ENCODE measurements around the gene P2RX4. TPM values are rescaled to one million over a fixed set of nuclear protein-coding genes. Genes with fewer than 3 reads are reported as not detected.
"Not testable (repeated sequence)": the region's sequence is repeated elsewhere in the genome, so short reads cannot be mapped to it uniquely, and the experiment has no call there.

P2RX4 gene, protein sequence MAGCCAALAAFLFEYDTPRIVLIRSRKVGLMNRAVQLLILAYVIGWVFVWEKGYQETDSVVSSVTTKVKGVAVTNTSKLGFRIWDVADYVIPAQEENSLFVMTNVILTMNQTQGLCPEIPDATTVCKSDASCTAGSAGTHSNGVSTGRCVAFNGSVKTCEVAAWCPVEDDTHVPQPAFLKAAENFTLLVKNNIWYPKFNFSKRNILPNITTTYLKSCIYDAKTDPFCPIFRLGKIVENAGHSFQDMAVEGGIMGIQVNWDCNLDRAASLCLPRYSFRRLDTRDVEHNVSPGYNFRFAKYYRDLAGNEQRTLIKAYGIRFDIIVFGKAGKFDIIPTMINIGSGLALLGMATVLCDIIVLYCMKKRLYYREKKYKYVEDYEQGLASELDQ
- 10 to 100 TPM; 33.4 to 38.5 (median 34.2) TPM for polyA plus RNA-seq (ENCODE audit: insufficient read length in 3 of 3)

DNA sequence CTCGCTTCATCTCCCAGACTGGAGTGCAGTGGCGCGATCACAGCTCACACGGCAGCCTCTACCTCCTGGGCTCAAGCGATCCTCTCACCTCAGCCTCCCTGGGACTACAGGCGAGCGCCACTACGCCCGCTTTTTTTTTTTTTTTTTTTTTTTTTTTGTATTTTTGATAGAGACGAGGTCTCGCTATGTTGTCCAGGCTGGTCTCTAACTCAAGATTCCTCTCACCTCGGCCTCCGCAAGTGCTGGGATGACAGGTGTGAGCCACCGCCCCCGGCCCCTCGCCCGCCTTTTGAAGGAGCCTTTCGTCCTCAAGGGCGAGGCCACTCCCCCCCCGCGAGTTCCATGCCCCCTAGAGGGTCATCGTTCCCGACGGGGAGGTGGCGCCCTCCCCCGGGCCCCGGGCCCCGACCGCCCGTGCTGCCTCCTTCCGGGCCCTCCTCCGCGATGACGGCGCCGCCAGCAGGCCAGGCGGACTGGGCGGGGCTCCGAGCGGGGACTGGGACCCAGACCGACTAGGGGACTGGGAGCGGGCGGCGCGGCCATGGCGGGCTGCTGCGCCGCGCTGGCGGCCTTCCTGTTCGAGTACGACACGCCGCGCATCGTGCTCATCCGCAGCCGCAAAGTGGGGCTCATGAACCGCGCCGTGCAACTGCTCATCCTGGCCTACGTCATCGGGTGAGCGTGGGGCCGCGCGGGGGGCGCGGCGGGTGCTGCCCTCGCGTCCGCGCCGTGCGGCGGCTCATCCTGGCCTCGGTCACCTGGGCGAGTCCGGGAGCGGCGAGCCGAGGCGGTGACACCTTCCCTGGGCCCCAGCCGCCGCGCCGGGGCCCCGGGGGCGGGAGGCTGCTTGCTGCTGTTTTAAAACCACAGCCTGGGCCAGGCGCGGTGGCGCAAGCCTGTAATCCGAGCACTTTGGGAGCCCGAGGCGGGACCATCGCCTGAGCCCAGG lies at the start of gene P2RX4:
Gene P2RX4 (plus strand): TSS at position 506 of the 949 bp plus-strand sequence. CDS start 36 bp downstream, at position 542.
- DNase-seq (ENCODE audit: low read depth in 3 of 3, low spot score in 2 of 3), result peak; percentile 60 to 67 (median 62)

- no peak for DNase-seq (ENCODE audit: low read depth in 3 of 3, low spot score in 2 of 3)
Measured at GRCh38 chr12:121162384-121162783, 47.5 kb upstream of the P2RX4 start.

- DNase-seq (ENCODE audit: low read depth in 3 of 3, low spot score in 2 of 3), result no peak
Measured at GRCh38 chr12:121162985-121163384, 46.9 kb upstream of the P2RX4 start.

DNA sequence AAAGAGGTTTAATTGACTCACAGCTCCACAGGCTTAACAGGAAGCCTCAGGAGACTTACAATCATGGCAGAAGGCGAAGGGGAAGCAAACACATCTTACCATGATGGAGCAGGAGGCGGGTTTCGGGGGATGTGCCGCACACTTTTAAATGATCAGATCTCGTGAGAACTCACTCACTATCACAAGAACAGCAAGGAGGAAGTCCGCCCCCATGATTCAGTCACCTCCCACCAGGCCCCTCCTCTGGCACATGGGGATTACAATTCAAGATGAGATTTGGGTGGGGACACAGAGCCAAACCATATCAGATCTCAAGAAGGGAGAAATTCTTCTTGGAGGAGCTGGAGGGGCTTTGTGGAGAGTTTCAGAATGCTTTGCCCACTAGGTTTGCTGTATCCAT lies 45.1 kb upstream of the P2RX4 start:
- DNase-seq (ENCODE audit: low read depth in 3 of 3, low spot score in 2 of 3), result not testable (repeated sequence)

DNA sequence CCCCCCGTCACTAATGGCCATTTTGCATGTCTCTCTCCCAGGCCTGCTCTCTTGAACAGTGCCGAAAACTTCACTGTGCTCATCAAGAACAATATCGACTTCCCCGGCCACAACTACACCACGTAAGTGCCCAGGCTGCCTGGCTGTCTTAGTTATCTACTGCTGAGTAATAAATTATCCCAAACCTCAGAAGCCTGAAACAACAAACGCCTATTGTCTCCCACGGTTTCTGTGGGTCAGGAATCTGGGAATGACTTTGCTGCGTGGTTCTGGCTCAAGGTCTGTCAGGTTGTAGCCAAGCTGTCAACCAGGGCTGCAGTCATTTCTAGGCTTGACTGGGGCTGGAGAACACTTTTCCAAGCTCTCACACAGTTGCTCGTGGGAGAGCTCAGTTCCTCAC lies 44.6 kb upstream of the P2RX4 start:
- DNase-seq (ENCODE audit: low read depth in 3 of 3, low spot score in 2 of 3), result no peak

GRCh38 chr12:121166356-121166755 lies 43.6 kb upstream of the P2RX4 start:
- DNase-seq (ENCODE audit: low read depth in 3 of 3, low spot score in 2 of 3), result no peak

DNA sequence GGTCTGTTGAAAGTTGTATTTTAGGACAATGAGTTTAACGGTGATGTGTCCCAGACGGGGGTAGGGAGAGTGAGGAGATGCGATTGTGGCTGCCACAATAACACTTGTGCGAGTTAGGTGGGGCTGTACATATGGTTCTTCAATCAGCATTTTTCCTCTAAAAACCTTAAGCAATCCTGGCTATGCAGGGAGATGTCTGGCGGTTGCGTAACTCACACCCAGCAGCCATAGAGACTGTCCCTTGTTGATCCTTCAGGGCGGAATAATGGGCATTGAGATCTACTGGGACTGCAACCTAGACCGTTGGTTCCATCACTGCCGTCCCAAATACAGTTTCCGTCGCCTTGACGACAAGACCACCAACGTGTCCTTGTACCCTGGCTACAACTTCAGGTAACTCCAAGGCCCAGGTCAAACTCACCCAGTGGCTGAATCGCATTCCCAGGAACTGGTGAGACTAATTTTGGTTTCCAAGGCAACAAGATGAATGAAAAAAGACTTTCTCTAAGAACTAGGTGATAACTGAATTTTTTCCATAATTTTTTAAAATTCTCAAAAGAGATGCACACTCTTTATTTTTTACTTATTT lies 42.6 kb upstream of the P2RX4 start:
- no peak for DNase-seq (ENCODE audit: low read depth in 3 of 3, low spot score in 2 of 3)

DNA sequence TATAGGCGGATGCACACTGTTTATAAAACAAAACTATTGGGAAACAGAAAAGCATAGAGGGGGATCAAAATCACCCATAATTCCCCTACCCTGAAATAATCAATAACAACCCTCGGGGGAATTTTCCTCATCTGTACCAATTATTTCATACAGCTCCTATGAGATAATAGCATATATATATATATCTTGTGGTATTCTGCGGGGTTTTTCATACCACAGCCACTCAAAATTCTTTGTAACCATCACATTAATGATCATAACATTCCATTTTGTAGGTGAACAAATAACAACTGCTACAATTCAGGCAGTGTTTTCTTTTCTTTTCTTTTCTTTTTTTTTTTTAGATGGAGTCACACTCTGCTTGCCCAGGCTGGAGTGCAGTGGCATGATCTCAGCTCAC lies 42.0 kb upstream of the P2RX4 start:
- DNase-seq (ENCODE audit: low read depth in 3 of 3, low spot score in 2 of 3), result no peak

DNA sequence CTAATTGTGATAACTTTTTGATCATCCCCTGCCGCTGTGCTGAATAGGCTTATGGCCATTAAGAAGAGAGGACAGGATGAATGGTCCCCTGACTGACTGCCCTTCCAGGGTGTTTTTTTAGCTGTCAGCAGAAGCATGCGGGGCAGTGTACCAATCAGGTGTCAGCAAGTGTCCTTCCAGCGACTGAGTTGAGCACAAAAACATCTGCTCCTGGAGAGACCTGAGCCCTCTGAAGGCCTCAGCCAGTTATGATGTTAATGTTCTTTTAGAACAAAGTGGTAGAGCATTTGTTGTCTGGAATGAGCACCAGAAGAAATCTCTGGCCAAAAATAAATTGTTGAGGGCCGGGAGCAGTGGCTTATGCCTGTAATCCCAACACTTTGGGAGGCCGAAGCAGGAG lies 39.8 kb upstream of the P2RX4 start:
- DNase-seq (ENCODE audit: low read depth in 3 of 3, low spot score in 2 of 3), result no peak

GRCh38 chr12:121170611-121171260 lies 39.2 kb upstream of the P2RX4 start:
- no peak for DNase-seq (ENCODE audit: low read depth in 3 of 3, low spot score in 2 of 3)

- DNase-seq (ENCODE audit: low read depth in 3 of 3, low spot score in 2 of 3), result no peak
Measured at GRCh38 chr12:121172145-121172544, 37.8 kb upstream of the P2RX4 start.

- DNase-seq (ENCODE audit: low read depth in 3 of 3, low spot score in 2 of 3), result no peak
Measured at GRCh38 chr12:121175383-121176119, 34.4 kb upstream of the P2RX4 start.

DNA sequence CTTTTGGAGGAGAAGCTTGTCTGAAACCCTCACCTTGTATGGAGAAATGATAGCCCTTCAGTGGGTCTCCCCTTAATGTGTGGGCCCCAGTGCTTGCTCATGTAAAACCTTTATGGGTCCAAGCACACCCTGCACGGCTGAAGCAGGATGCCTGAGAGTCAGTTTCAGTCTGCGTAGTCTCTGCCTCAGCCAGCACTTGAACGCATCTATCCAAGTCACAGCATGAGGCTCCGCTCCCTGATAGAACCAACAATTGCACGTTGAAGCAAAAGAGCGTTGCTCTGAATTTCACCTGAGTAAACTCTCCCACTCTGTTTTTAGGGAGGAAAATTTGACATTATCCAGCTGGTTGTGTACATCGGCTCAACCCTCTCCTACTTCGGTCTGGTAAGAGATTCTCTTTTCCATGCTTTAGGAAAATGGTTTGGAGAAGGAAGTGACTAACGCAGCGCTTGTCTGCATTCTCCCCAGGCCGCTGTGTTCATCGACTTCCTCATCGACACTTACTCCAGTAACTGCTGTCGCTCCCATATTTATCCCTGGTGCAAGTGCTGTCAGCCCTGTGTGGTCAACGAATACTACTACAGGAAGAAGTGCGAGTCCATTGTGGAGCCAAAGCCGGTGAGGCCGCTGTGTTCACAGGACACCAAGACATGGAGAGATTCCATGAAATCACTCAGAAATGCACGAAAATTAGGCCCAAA lies 33.0 kb upstream of the P2RX4 start:
- no peak for DNase-seq (ENCODE audit: low read depth in 3 of 3, low spot score in 2 of 3)

DNA sequence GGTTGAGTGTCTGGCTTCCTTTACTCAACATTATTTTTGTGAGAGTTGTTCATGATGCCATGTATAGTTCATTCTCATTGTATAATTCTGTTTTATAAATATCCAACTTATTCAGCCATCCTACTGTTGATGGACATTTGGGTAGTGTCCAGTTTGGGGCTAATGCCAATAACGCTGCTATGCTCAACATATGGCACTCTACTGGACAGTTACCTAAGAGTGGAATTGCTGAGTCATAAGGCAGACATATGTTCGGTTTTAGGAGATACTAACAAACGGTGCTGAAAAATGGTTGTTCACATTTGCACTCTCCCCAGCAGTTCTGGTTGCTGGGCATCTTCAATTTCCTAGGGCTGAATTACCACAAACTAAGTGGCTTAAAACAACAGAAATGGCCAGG lies 28.7 kb upstream of the P2RX4 start:
- DNase-seq (ENCODE audit: low read depth in 3 of 3, low spot score in 2 of 3), result no peak

DNA sequence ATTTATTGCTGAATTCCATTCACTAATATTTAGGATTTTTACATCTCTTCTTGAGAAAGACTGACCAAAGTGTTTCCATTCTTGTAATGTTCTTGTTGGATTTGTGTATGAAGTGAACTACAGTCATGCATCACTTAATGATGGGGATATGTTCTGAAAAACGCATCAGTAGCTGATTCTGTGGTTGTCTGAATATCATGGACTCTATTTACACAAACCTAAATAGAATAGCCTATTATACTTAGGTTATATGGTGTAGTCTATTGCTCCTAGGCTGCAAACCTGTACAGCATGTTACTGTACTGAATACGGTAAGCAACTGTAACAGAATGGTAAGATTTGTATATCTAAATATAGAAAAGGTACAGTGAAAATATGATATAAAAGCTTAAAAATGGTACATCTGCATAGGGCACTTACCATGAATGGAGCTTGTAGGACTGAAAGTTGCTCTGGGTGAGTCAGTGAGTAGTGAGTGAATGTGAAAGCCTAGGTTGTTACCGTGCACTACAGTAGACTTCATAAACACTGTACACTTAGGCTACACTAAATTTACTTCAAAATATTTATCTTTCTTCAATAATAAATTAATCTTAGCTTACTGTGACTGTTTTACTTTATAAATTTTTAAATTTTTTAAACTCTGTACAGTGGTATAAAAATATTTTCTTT lies 27.6 kb upstream of the P2RX4 start:
- no peak for DNase-seq (ENCODE audit: low read depth in 3 of 3, low spot score in 2 of 3)

DNA sequence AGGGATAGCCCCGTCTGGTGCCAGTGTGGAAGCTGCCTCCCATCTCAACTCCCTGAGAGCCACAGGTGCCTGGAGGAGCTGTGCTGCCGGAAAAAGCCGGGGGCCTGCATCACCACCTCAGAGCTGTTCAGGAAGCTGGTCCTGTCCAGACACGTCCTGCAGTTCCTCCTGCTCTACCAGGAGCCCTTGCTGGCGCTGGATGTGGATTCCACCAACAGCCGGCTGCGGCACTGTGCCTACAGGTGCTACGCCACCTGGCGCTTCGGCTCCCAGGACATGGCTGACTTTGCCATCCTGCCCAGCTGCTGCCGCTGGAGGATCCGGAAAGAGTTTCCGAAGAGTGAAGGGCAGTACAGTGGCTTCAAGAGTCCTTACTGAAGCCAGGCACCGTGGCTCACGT lies 25.5 kb upstream of the P2RX4 start:
- no peak for DNase-seq (ENCODE audit: low read depth in 3 of 3, low spot score in 2 of 3)

DNA sequence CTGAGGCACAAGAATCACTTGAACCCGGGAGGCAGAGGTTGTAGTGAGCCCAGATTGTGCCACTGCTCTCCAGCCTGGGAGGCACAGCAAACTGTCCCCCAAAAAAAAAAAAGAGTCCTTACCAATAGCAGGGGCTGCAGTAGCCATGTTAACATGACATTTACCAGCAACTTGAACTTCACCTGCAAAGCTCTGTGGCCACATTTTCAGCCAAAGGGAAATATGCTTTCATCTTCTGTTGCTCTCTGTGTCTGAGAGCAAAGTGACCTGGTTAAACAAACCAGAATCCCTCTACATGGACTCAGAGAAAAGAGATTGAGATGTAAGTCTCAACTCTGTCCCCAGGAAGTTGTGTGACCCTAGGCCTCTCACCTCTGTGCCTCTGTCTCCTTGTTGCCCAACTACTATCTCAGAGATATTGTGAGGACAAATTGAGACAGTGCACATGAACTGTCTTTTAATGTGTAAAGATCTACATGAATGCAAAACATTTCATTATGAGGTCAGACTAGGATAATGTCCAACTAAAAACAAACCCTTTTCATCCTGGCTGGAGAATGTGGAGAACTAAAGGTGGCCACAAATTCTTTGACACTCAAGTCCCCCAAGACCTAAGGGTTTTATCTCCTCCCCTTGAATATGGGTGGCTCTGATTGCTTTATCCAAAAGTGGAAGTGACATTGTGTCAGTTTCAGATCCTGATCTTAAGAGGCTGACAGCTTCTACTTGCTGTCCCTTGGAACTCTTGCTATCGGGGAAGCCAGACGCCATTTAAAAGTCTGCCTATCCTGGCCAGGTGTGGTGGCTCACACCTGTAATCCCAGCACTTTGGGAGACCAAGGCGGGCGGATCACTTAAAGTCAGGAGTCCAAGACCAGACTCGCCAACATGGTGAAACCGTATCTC lies 24.7 kb upstream of the P2RX4 start:
- DNase-seq (ENCODE audit: low read depth in 3 of 3, low spot score in 2 of 3), result no peak

- no peak for DNase-seq (ENCODE audit: low read depth in 3 of 3, low spot score in 2 of 3)
Measured at GRCh38 chr12:121186826-121187225, 23.1 kb upstream of the P2RX4 start.
